ENCODE measurements around the gene DLX4. TPM values are rescaled to one million over a fixed set of nuclear protein-coding genes. Genes with fewer than 3 reads are reported as not detected.

The DLX4 gene
- total RNA-seq, 2 donors from 2014 or later, result 0.71 TPM; not detected in 1

GRCh38 chr17:49975531-49975930 lies 6.5 kb downstream of the DLX4 start:
- Histone ChIP-seq H3K27me3 (peaks cover 9 to 37% of the 10 kb centered on the region in 2 donors), H3K9me3 (no peaks in the 10 kb centered on the region)
- no peak for DNase-seq (ENCODE audit: low spot score)

DNA sequence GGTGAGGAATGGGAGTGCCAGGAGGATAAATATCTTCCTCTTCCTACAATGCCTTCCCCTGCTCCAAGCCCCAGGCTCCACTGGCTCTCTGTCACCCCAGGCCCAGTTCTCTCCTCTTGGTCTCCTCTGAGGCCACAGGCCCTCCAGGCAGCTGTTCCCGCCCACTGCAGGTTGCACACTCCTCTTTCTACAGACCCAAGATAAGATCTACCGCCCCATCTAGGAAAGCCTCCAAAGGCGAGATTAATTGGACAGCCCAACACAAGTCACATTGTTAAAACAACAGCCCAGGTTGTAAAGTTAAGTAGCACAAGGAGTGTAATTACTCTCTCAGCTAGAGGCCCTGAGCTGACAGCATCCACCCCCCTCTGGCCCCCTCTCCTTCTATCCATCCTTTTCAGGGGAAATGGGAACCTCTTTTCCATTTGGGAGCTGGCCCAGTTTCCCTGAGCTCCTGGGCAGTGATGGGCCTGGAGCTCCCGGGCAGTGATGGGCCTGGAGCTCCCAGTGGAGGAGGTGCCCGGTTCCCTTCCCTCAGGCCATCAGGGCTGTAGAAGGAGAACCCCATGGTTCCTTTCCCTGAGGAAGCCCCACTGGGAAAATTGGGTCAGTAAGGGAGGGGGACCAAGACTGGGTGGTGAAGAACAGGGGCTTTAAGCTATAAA lies 7.3 kb downstream of the DLX4 start:
- H3K27me3 ChIP-seq, result peaks cover 4 to 29% of the 10 kb centered on the region in 2 donors
- peaks cover 0 to 16% of the 10 kb centered on the region in 2 donors for H3K4me1 ChIP-seq
- no peaks in the 10 kb centered on the region for H3K36me3 ChIP-seq
- H3K9me3 ChIP-seq, result no peaks in the 10 kb centered on the region
- H3K27ac ChIP-seq, result no peak overlapping the region
- DNase-seq (ENCODE audit: low spot score), result no peak
- TF ChIP-seq CTCF (IDR thresholded peaks at IDR 0.05), result no peak
- no peak overlapping the region for H3K4me3 ChIP-seq

More at GRCh38 chr17:49975531-49975930, 6.5 kb downstream of the DLX4 start:
- no peak overlapping the region for H3K4me3 ChIP-seq
- H3K27ac ChIP-seq, result no peak overlapping the region
- no peaks in the 10 kb centered on the region for H3K36me3 ChIP-seq
- H3K4me1 ChIP-seq, result peaks cover 0 to 16% of the 10 kb centered on the region in 2 donors
- TF ChIP-seq CTCF (IDR thresholded peaks at IDR 0.05), result no peak

DNA sequence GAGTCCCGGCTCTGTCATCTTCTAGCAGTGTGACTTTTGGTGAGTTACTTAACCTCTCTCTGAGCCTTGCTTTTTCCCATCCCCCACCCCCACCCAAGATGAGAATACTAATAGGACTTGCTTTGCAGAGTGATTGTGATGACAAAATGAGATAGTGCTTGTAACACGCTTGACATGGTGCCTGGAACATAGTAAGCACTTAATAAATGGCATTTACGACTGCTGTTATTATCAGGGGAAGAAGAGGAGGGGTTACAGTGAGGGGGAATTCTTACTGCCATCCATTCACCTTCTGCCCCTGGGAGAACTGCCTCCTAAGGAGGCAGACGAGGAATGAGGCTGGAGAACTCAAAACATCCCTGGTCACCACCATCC lies 7.8 kb downstream of the DLX4 start:
- Histone ChIP-seq H3K27ac (no peak overlapping the region), H3K27me3 (peaks cover 0 to 24% of the 10 kb centered on the region in 2 donors), H3K4me1 (peaks cover 0 to 11% of the 10 kb centered on the region in 2 donors), H3K36me3 (no peaks in the 10 kb centered on the region), H3K4me3 (no peak overlapping the region), H3K9me3 (no peaks in the 10 kb centered on the region)
- DNase-seq (ENCODE audit: low spot score), result no peak
- TF ChIP-seq CTCF (IDR thresholded peaks at IDR 0.05), result no peak

DNA sequence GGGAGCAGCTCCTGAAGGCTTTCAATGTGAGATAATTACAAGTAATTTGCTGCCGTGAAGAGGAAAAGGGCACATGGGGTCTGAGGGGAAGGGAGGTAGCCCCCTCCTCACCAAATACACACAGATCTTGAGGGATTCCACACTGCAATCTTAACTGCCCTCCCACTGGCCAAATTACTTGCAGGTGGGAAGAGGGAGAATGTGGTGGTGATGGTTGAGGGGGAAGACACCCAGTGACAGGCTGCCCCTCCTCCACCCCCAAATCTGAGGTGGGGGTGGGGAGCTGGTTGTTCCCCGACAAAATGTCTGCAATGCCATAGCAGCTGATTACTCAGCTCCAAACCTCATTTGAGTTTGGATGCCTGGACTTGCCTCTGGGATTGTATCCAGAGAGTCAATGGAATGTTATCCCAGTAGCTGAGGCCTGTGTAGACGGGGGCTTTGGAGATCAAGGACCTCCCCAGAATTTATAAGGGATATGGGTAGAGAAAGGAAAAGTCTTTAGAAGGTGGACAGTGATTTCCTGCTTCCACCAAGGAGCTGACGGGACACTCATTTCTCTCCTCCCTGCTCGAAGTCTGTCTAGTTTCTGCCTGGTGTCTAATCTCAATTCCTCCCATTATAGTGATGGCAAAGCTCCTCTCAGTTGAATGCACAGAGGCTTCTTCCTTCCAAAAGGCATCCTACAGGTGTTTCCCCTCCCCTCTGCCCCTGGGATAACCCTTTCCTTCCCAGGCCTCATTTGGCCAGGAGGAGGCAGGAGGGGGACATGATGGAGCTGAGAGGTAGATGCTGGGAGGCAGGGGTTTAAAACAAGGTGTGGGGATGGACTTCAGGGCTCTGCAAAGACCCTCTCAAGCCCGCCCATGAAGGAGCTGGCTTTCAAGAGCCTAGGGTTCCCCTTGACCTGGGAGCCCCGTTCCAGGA lies 8.7 kb downstream of the DLX4 start:
- no peak for TF ChIP-seq CTCF (IDR thresholded peaks at IDR 0.05)
- Histone ChIP-seq H3K4me3 (no peak overlapping the region), H3K9me3 (no peaks in the 10 kb centered on the region), H3K4me1 (peaks cover 0 to 2% of the 10 kb centered on the region in 2 donors), H3K27me3 (peaks cover 0 to 15% of the 10 kb centered on the region in 2 donors), H3K27ac (no peak overlapping the region), H3K36me3 (no peaks in the 10 kb centered on the region)
- no peak for DNase-seq (ENCODE audit: low spot score)

DNA sequence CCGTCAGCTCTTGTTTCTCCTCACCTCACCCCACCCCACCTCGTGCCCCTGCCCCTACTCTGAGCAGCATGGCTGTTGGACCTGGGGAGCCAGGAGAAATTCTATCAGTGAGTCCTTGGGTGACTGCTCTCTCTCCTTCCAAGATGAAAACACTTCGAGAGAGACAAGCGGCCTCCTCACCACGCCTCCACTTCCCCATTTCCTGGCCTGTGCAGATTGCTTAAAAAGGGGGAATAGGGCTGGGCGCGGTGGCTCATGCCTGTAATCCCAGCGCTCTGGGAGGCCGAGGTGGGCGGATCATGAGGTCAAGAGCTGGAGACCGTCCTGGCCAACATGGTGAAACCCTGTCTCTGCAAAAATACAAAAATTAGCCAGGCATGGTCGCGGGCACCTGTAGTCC lies 9.5 kb downstream of the DLX4 start:
- no peak for TF ChIP-seq CTCF (IDR thresholded peaks at IDR 0.05)
- H3K27me3 ChIP-seq, result peaks cover 0 to 7% of the 10 kb centered on the region in 2 donors
- no peak overlapping the region for H3K27ac ChIP-seq
- H3K4me3 ChIP-seq, result no peak overlapping the region
- no peak for DNase-seq (ENCODE audit: low spot score)
- H3K9me3 ChIP-seq, result no peaks in the 10 kb centered on the region
- no peaks in the 10 kb centered on the region for H3K36me3 ChIP-seq
- H3K4me1 ChIP-seq, result no peaks in the 10 kb centered on the region
